Fibroblast of skin of right biceps (primary cell): ENCODE results near the gene EFHC2.
"Not testable (repeated sequence)": the region's sequence is repeated elsewhere in the genome, so short reads cannot be mapped to it uniquely, and the experiment has no call there.

Experiments used
- DNase-seq: peaks from one replicate; pipeline ENCODE4 v3.0.0-alpha.2; 2013

EFHC2 gene

GRCh38 chrX:44225667-44226066 is 117.8 kb downstream of the EFHC2 start:
- DNase-seq = no peak

- DNase-seq = no peak
Measured at GRCh38 chrX:44224760-44225159, 118.7 kb downstream of the EFHC2 start.

GRCh38 chrX:44223150-44223549 is 120.3 kb downstream of the EFHC2 start:
- DNase-seq = peak; percentile 36

- DNase-seq = no peak
Measured at GRCh38 chrX:44218465-44218864, 125.0 kb downstream of the EFHC2 start.

GRCh38 chrX:44216171-44216570 is 127.3 kb downstream of the EFHC2 start:
- DNase-seq = no peak

GRCh38 chrX:44203791-44204190 is 139.7 kb downstream of the EFHC2 start:
- DNase-seq = no peak

- DNase-seq = no peak
Measured at GRCh38 chrX:44202596-44202995, 140.9 kb downstream of the EFHC2 start.

- DNase-seq = no peak
Measured at GRCh38 chrX:44189116-44189515, 154.4 kb downstream of the EFHC2 start.

- DNase-seq = not testable (repeated sequence)
Measured at GRCh38 chrX:44187915-44188314, 155.6 kb downstream of the EFHC2 start.

GRCh38 chrX:44183329-44183728 is 160.1 kb downstream of the EFHC2 start:
- DNase-seq = no peak

GRCh38 chrX:44178274-44179053 is 165.0 kb downstream of the EFHC2 start:
- no peak for DNase-seq

GRCh38 chrX:44175455-44175854 is 168.0 kb downstream of the EFHC2 start:
- DNase-seq = no peak

- DNase-seq = no peak
Measured at GRCh38 chrX:44174061-44174460, 169.4 kb downstream of the EFHC2 start.

- DNase-seq = no peak
Measured at GRCh38 chrX:44173219-44173618, 170.3 kb downstream of the EFHC2 start.

GRCh38 chrX:44167116-44167515 is 176.4 kb downstream of the EFHC2 start:
- DNase-seq = no peak

- no peak for DNase-seq
Measured at GRCh38 chrX:44162964-44163475, 180.5 kb downstream of the EFHC2 start.

- DNase-seq = no peak
Measured at GRCh38 chrX:44157858-44158257, 185.6 kb downstream of the EFHC2 start.

GRCh38 chrX:44157283-44157682 is 186.2 kb downstream of the EFHC2 start:
- no peak for DNase-seq

GRCh38 chrX:44156726-44157125 is 186.7 kb downstream of the EFHC2 start:
- DNase-seq = no peak

GRCh38 chrX:44155126-44155525 is 188.3 kb downstream of the EFHC2 start:
- DNase-seq = no peak

- DNase-seq = no peak
Measured at GRCh38 chrX:44152852-44153251, 190.6 kb downstream of the EFHC2 start.

- DNase-seq = no peak
Measured at GRCh38 chrX:44147130-44147529, 196.3 kb downstream of the EFHC2 start.

GRCh38 chrX:44144177-44144945 is 199.1 kb downstream of the EFHC2 start:
- DNase-seq = no peak

GRCh38 chrX:44143061-44143602 is 200.3 kb downstream of the EFHC2 start:
- DNase-seq = no peak
